Body of pancreas (tissue), 4 donors: Measurements from ENCODE around the gene CENPH.

Source experiments
- CTCF ChIP-seq, 7 experiments: fragments of 450-650 bp in 4 of 7; fragments of 200-600 bp in 3 of 7; sonication (generic) in 3 of 7; IDR thresholded peaks; one replicate each; pipeline ENCODE4 v1.5.1; 2016 to 2019; ENCODE audit warnings: antibody characterized with exemption in 7 of 7
- POLR2A ChIP-seq, 3 donors: fragments of 450-650 bp; IDR thresholded peaks; one replicate each; pipeline ENCODE4 v1.6.1; 2016; ENCODE audit warnings: antibody characterized with exemption in 3 of 3, mild to moderate bottlenecking in 2 of 3

GRCh38 chr5:69206528-69207190 is 17.3 kb downstream of the CENPH start:
- no peak for TF ChIP-seq POLR2A (IDR thresholded peaks at IDR 0.05)
- TF ChIP-seq CTCF (IDR thresholded peaks at IDR 0.05), result no peak
